Thyroid gland (tissue), 4 donors: ENCODE results near the gene P2RX2. TPM values are rescaled to one million over a fixed set of nuclear protein-coding genes. Genes with fewer than 3 reads are reported as not detected.

Experiments used
- DNase-seq, 2 donors: peaks; one replicate each; pipeline ENCODE4 v3.0.0-alpha.2; 2019
- H3K27ac ChIP-seq, 3 donors: fragments of 200-600 bp; sonication (generic); 1 replicate in 2 of 3; 2 replicates in 1 of 3; pipeline ENCODE4 v1.5.1; 2016 to 2019; ENCODE audit warnings: mild to moderate bottlenecking in 1 of 3, moderate library complexity in 1 of 3
- H3K27me3 ChIP-seq: fragments of 200-600 bp; sonication (generic); one replicate; pipeline ENCODE4 v1.5.1; 2019
- H3K36me3 ChIP-seq, 2 donors: fragments of 200-600 bp; sonication (generic); one replicate each; pipeline ENCODE4 v1.5.1; 2016 to 2019
- H3K4me1 ChIP-seq, 2 donors: fragments of 200-600 bp; sonication (generic); one replicate each; pipeline ENCODE4 v1.5.1; 2017 to 2019
- H3K4me3 ChIP-seq, 3 donors: fragments of 200-600 bp; sonication (generic); replicated peaks in 1 of 3; 1 replicate in 2 of 3; 2 replicates in 1 of 3; pipeline ENCODE4 v1.5.1; 2016; ENCODE audit warnings: mild to moderate bottlenecking in 1 of 3
- H3K9me3 ChIP-seq: fragments of 200-600 bp; sonication (generic); one replicate; pipeline ENCODE4 v1.5.1; 2017
- POLR2A ChIP-seq, 2 donors: fragments of 450-650 bp; IDR thresholded peaks; one replicate each; pipeline ENCODE4 v1.6.1; 2017; ENCODE audit warnings: antibody characterized with exemption in 2 of 2, mild to moderate bottlenecking in 2 of 2, moderate library complexity in 1 of 2
- WGBS, 2 donors: methylation state at CpG; one replicate each; pipeline ENCODE4 v1.1.5; 2017; 5-methylcytosine and 5-hydroxymethylcytosine counted together
- intact Hi-C: fragments of 100-400 bp; cut with DNase I; formaldehyde crosslinking; loops from one replicate; pipeline ENCODE4 v1.15.1; 2023
- total RNA-seq, 4 donors: library from RNA; depleted of rRNA; stranded (reverse); fragments of >200 nt; gene quantifications; one replicate each; pipeline ENCODE4 v1.2.3, GENCODE V29; 2016
- TF ChIP-seq, protein P1 (sequence below), 6 experiments: fragments of 200-600 bp in 3 of 6; fragments of 450-650 bp in 3 of 6; sonication (generic) in 3 of 6; IDR thresholded peaks; one replicate each; pipeline ENCODE4 v1.5.1; 2016 to 2019; ENCODE audit warnings: antibody characterized with exemption in 6 of 6, mild to moderate bottlenecking in 2 of 6, inconsistent platforms in 1 of 6, moderate library complexity in 1 of 6

P2RX2 gene
- total RNA-seq, 4 donors from 2014 or later = 0.45 TPM; not detected in 3

DNA sequence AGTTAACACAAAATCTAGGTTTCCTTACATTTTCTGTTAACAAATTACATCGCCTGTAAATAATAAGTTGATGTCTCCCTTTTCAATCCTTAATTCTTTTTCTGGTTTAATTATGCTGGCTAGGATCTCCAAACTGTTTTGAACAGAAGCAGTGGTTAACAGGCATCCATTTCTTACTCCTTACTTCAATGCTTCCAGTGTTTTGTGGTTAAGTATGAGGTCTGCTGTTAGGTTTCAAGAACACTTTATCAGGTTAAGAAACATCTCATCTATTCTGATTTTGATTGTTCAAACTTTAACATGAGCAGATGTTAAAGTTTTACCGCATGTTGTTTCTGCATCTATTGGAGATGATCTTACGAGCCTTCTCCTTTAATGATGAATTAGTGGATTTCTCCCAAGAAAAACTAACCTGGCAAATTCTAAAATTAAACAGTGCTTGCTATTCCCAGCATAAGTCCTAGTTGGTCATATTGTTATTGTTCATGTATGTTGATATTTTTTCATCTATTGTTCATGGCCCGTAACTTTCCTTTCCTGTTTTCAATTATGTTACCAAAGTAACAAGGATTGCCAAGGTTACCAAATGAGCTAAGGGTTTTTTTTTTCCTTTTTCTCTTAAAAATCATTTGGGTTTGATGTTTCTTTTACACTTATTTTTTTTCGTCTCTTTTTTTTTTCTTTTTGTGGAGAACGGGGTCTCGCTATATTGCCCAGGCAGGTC, 35.2 kb downstream of the P2RX2 start:
- intact Hi-C loops = no loop called here

DNA sequence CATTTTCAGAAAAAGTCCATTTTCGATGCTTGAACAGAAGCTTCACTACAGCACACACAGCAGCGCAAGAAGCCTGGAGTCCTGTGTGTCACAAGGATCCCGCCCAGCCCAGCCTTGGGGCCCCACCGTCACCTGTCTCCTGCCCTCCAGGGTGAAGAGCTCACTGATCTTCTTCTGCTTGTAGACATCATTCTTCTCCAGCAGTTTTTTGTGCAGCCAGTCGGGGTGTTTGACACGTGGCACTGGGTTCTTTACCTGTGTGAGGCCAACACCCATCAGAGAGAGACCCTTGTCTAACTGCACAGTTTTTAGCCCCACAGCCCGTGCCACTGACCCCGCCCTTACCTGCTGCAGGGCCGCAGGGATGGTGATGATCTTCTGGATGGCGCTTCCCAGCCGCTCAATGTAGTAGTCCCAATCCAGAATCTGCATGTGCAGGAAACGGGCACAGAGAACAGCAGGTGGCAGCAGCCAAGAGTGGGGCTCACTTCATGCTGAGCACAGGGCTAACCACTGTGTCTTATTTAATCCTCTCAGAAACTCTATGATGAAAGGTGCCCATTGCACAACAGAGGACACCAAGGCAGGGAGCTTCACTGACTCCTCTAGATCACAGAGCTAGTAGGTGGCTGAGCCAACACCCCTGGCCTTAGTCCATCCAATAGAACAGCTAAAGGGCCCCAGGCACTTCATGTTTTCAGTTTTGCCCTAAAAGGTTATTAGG, 38.6 kb downstream of the P2RX2 start:
- Histone ChIP-seq H3K4me3 (no peak overlapping the region), H3K36me3 (peaks cover 19 to 35% of the 10 kb centered on the region in 2 donors), H3K9me3 (no peaks in the 10 kb centered on the region), H3K4me1 (no peaks in the 10 kb centered on the region), H3K27ac (no peak overlapping the region), H3K27me3 (no peaks in the 10 kb centered on the region)
- DNase-seq = no peak
- intact Hi-C loops = no loop called here
- WGBS, 2 donors = 93 to 99% methylated on average over 10 to 12 of the region's 12 CpGs
- TF ChIP-seq POLR2A (IDR thresholded peaks at IDR 0.05) = no peak
- TF ChIP-seq, protein P1, sequence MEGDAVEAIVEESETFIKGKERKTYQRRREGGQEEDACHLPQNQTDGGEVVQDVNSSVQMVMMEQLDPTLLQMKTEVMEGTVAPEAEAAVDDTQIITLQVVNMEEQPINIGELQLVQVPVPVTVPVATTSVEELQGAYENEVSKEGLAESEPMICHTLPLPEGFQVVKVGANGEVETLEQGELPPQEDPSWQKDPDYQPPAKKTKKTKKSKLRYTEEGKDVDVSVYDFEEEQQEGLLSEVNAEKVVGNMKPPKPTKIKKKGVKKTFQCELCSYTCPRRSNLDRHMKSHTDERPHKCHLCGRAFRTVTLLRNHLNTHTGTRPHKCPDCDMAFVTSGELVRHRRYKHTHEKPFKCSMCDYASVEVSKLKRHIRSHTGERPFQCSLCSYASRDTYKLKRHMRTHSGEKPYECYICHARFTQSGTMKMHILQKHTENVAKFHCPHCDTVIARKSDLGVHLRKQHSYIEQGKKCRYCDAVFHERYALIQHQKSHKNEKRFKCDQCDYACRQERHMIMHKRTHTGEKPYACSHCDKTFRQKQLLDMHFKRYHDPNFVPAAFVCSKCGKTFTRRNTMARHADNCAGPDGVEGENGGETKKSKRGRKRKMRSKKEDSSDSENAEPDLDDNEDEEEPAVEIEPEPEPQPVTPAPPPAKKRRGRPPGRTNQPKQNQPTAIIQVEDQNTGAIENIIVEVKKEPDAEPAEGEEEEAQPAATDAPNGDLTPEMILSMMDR (IDR thresholded peaks at IDR 0.05) = no peak

More for the DNA sequence above, 35.2 kb downstream of the P2RX2 start:
- no peaks in the 10 kb centered on the region for H3K9me3 ChIP-seq
- H3K36me3 ChIP-seq = peaks cover 19 to 30% of the 10 kb centered on the region in 2 donors
- no peaks in the 10 kb centered on the region for H3K27me3 ChIP-seq
- 81 to 86% methylated on average over 7 of the region's 7 CpGs for WGBS, 2 donors
- no peaks in the 10 kb centered on the region for H3K4me1 ChIP-seq
- TF ChIP-seq, protein P1 (IDR thresholded peaks at IDR 0.05) = no peak
- no peak for TF ChIP-seq POLR2A (IDR thresholded peaks at IDR 0.05)
- no peak overlapping the region for H3K27ac ChIP-seq
- no peak for DNase-seq
- H3K4me3 ChIP-seq = no peak overlapping the region

DNA sequence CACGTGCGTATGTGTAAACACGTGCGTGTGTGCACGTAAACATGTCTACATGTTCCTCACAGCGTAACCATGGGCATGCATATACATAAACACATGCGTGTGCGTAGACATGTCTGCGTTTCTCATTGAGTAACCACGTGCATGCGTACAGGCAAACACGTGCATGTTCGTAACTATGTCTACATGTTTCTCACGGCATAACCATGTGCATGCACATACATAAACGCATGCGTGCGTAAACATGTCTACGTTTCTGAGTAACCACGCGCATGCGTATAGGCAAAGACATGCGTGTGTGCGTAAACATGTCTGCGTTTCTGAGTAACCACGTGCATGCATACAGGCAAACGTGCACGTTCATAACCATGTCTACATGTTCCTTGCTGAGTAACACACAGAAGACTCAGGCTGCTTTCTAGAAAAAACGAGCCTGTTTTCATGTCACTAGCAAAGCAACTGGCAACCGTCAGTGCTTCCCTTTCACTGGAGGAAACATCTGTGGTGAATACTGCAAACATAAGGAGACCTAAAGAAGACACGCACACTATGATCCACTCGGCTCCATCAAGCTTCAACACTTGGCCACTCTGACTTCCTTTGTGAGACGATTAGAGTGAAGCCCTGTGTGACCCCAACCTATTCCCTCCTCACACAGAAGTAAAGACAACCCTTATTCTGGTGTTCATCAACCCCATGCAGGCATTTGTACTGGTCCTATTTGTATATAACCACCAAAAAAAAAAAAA, 39.7 kb downstream of the P2RX2 start:
- 93% methylated on average over 32 of the region's 32 CpGs for WGBS, 2 donors
- Histone ChIP-seq H3K9me3 (no peaks in the 10 kb centered on the region), H3K27ac (no peak overlapping the region), H3K27me3 (no peaks in the 10 kb centered on the region), H3K4me1 (no peaks in the 10 kb centered on the region), H3K36me3 (peaks cover 19 to 39% of the 10 kb centered on the region in 2 donors), H3K4me3 (no peak overlapping the region)
- TF ChIP-seq, protein P1 (IDR thresholded peaks at IDR 0.05) = no peak
- no peak for TF ChIP-seq POLR2A (IDR thresholded peaks at IDR 0.05)
- intact Hi-C loops = no loop called here
- DNase-seq = no peak

- Histone ChIP-seq H3K27ac (no peak overlapping the region), H3K27me3 (no peaks in the 10 kb centered on the region), H3K4me1 (no peaks in the 10 kb centered on the region), H3K4me3 (no peak overlapping the region), H3K36me3 (peaks cover 19 to 45% of the 10 kb centered on the region in 2 donors), H3K9me3 (no peaks in the 10 kb centered on the region)
- WGBS, 2 donors = 79 to 91% methylated on average over 8 to 15 of the region's 16 CpGs
- DNase-seq = no peak
- intact Hi-C loops = no loop called here
- TF ChIP-seq, protein P1 (IDR thresholded peaks at IDR 0.05) = no peak
- TF ChIP-seq POLR2A (IDR thresholded peaks at IDR 0.05) = no peak
These were observed 40.6 kb downstream of the P2RX2 start for GRCh38 chr12:132659146-132659545.
